Endodermal cell (in vitro differentiated cells): ENCODE results near the gene DDX27. TPM values are rescaled to one million over a fixed set of nuclear protein-coding genes. Genes with fewer than 3 reads are reported as not detected.

Source experiments
- DNase-seq: peaks from one replicate; pipeline ENCODE4 v3.0.0-alpha.2; 2017
- H3K27ac ChIP-seq: 2 replicates; pipeline ENCODE4 v1.5.1; 2013; ENCODE audit warnings: mild to moderate bottlenecking, low read depth, low read length, moderate library complexity
- H3K27me3 ChIP-seq: 2 replicates; pipeline ENCODE4 v1.6.1; 2013; ENCODE audit warnings: mild to moderate bottlenecking, low read length, moderate library complexity; ENCODE audit not compliant: insufficient read depth, control insufficient read depth, poor library complexity, severe bottlenecking
- H3K36me3 ChIP-seq: 2 replicates; pipeline ENCODE4 v1.7.0; 2013; ENCODE audit warnings: mild to moderate bottlenecking, low read length, moderate library complexity; ENCODE audit not compliant: control insufficient read depth, insufficient read depth
- H3K4me1 ChIP-seq: one replicate; pipeline ENCODE4 v1.7.0; 2013; ENCODE audit warnings: low read length; ENCODE audit not compliant: control insufficient read depth, insufficient read depth
- H3K4me3 ChIP-seq: 2 replicates; pipeline ENCODE4 v1.5.1; 2013; ENCODE audit warnings: mild to moderate bottlenecking, low read length, moderate library complexity
- H3K9ac ChIP-seq: 2 replicates; pipeline ENCODE4 v1.6.1; 2013; ENCODE audit warnings: mild to moderate bottlenecking, low read length, moderate library complexity; ENCODE audit not compliant: poor library complexity, severe bottlenecking; ENCODE audit errors: extremely low read depth
- H3K9me3 ChIP-seq: 2 replicates; pipeline ENCODE4 v1.6.1; 2013; ENCODE audit warnings: mild to moderate bottlenecking, low read length, moderate library complexity; ENCODE audit not compliant: control insufficient read depth
- H3K27ac Mint-ChIP-seq: 2 replicates; pipeline ENCODE4 v1.8.0; 2020; ENCODE audit warnings: mixed read lengths
- H3K27me3 Mint-ChIP-seq: 2 replicates; pipeline ENCODE4 v1.8.0; 2021; ENCODE audit warnings: mild to moderate bottlenecking, mixed read lengths; ENCODE audit not compliant: insufficient read depth
- H3K36me3 Mint-ChIP-seq: 2 replicates; pipeline ENCODE4 v1.8.0; 2020; ENCODE audit warnings: low read depth, mixed read lengths
- H3K4me1 Mint-ChIP-seq: 2 replicates; pipeline ENCODE4 v1.8.0; 2020; ENCODE audit warnings: mixed read lengths
- H3K4me3 Mint-ChIP-seq: 2 replicates; pipeline ENCODE4 v1.8.0; 2020; ENCODE audit warnings: mild to moderate bottlenecking, moderate library complexity, mixed read lengths
- H3K9me3 Mint-ChIP-seq: 2 replicates; pipeline ENCODE4 v1.8.0; 2020; ENCODE audit warnings: mild to moderate bottlenecking, mixed read lengths
- CTCF ChIP-seq: fragments of 200-600 bp; sonication (generic); conservative IDR thresholded peaks from 2 replicates; pipeline ENCODE4 v1.5.0; 2021; ENCODE audit warnings: antibody characterized with exemption, mild to moderate bottlenecking
- WGBS, 2 experiments: methylation state at CpG; one replicate each; pipeline versions ENCODE4 v1.1.5 to v1.1.7; 2013; ENCODE audit warnings: missing lambda C conversion rate in 2 of 2, mixed read lengths in 1 of 2; ENCODE audit not compliant: insufficient coverage in 1 of 2, insufficient read length in 1 of 2; 5-methylcytosine and 5-hydroxymethylcytosine counted together
- total RNA-seq, 2 donors: library from RNA; stranded (reverse); fragmentation: NEBNext Ultra II Directional in 1 of 2; extraction: Animal tissue kit (Norgen Biotek cat#: 25700) in 1 of 2; gene quantifications; 2 replicates in 1 of 2; 3 replicates in 1 of 2; pipeline ENCODE4 v1.2.1, GENCODE V29; 2021

The DDX27 gene
- total RNA-seq, 2 donors from 2014 or later = 40.4 to 45.2 TPM

- WGBS, 2 experiments = 98 to 100% methylated on average over 2 of the region's 2 CpGs
- no peak overlapping the region for H3K4me3 Mint-ChIP-seq
- H3K4me1 ChIP-seq = no peaks in the 10 kb centered on the region
Observed at GRCh38 chr20:49275636-49276035, 56.4 kb downstream of the DDX27 start.

GRCh38 chr20:49276161-49276960, 57.1 kb downstream of the DDX27 start:
- peaks cover 62% of the 10 kb centered on the region for H3K36me3 Mint-ChIP-seq
- WGBS, 2 experiments = 50 to 62% methylated on average over 1 to 2 of the region's 3 CpGs

More at GRCh38 chr20:49275636-49276035, 56.4 kb downstream of the DDX27 start:
- peaks cover 65% of the 10 kb centered on the region for H3K36me3 ChIP-seq
- H3K27ac Mint-ChIP-seq = no peak overlapping the region
- H3K27me3 ChIP-seq = no peaks in the 10 kb centered on the region
- peaks cover 62% of the 10 kb centered on the region for H3K36me3 Mint-ChIP-seq
- peaks cover 9% of the 10 kb centered on the region for H3K4me1 Mint-ChIP-seq
- no peak overlapping the region for H3K9ac ChIP-seq
- H3K9me3 Mint-ChIP-seq = peaks cover 16% of the 10 kb centered on the region
- H3K9me3 ChIP-seq = peaks cover 28% of the 10 kb centered on the region
- peak overlapping the region; percentile 98 for H3K4me3 ChIP-seq
- no peaks in the 10 kb centered on the region for H3K27me3 Mint-ChIP-seq
- H3K27ac ChIP-seq = no peak overlapping the region
- no peak for TF ChIP-seq CTCF
- DNase-seq = no peak

More at GRCh38 chr20:49276161-49276960, 57.1 kb downstream of the DDX27 start:
- H3K27me3 ChIP-seq = no peaks in the 10 kb centered on the region
- H3K36me3 ChIP-seq = peaks cover 66% of the 10 kb centered on the region
- H3K4me1 Mint-ChIP-seq = peaks cover 12% of the 10 kb centered on the region
- peaks cover 36% of the 10 kb centered on the region for H3K9me3 ChIP-seq
- H3K9me3 Mint-ChIP-seq = peaks cover 22% of the 10 kb centered on the region
- peak overlapping the region; percentile 98 for H3K4me3 ChIP-seq
- no peaks in the 10 kb centered on the region for H3K4me1 ChIP-seq
- peak overlapping the region; percentile 100 for H3K4me3 Mint-ChIP-seq
- H3K27ac Mint-ChIP-seq = no peak overlapping the region
- no peak for TF ChIP-seq CTCF
- no peaks in the 10 kb centered on the region for H3K27me3 Mint-ChIP-seq
- H3K9ac ChIP-seq = no peak overlapping the region
- no peak overlapping the region for H3K27ac ChIP-seq
- no peak for DNase-seq
